Measurements from ENCODE around the gene PODN. TPM values are rescaled to one million over a fixed set of nuclear protein-coding genes. Genes with fewer than 3 reads are reported as not detected.

The PODN gene
- total and polyA plus RNA-seq, 2 of the 4 experiments (the other 2 are of a cell fraction), result 0.54 to 6.2 TPM

GRCh38 chr1:53093778-53094532 lies 31.9 kb downstream of the PODN start:
- Histone ChIP-seq H2BK5ac (ENCODE audit: low read depth, low read length, poor library complexity, severe bottlenecking) (no peak overlapping the region), H3K4me1 (ENCODE audit: control insufficient read depth, insufficient read depth, low read length) (peaks cover 10% of the 10 kb centered on the region), H3K9me1 (ENCODE audit: insufficient read depth, low read length) (peaks cover 18% of the 10 kb centered on the region), H3K9me3 (ENCODE audit: control insufficient read depth, insufficient read depth, low read length) (no peaks in the 10 kb centered on the region), H4K20me1 (ENCODE audit: insufficient read depth, low read length) (no peaks in the 10 kb centered on the region), H2BK120ac (ENCODE audit: low read depth, low read length) (no peak overlapping the region), H3K4ac (ENCODE audit: low read depth, low read length) (peak overlapping the region; percentile 23; the same call in 1 of the 2 replicates), H3K18ac (ENCODE audit: low read depth, low read length) (no peak overlapping the region), H2AFZ (replicated peaks; ENCODE audit: low read length, poor library complexity) (peak overlapping the region; percentile 41), H3K9ac (ENCODE audit: low read depth, low read length) (no peak overlapping the region), H3K27ac (ENCODE audit: insufficient read depth, low read length) (no peak overlapping the region), H3K4me3 (ENCODE audit: insufficient read depth, low read depth, low read length) (no peak overlapping the region), H4K5ac (ENCODE audit: low read depth, low read length) (no peak overlapping the region), H3K36me3 (ENCODE audit: control insufficient read depth, insufficient read depth, low read length) (no peaks in the 10 kb centered on the region), H4K91ac (ENCODE audit: insufficient read depth, low read depth, low read length) (peak overlapping the region; percentile 60; the same call in 1 of the 2 replicates), H2AK9ac (replicated peaks; ENCODE audit: low read depth, low read length, poor library complexity) (peak overlapping the region; percentile 75), H4K8ac (ENCODE audit: low read depth in 2 of 2, low read length in 2 of 2) (no peak overlapping the region), H3K56ac (ENCODE audit: extremely low read depth, insufficient read depth, low read length) (no peak overlapping the region), H3K14ac (replicated peaks; ENCODE audit: low read depth, low read length) (no peak overlapping the region), H2BK15ac (ENCODE audit: low read depth, low read length) (peak overlapping the region; percentile 35; the same call in 2 of the 3 replicates), H3K4me2 (ENCODE audit: low read depth, low read length) (no peak overlapping the region), H2BK20ac (ENCODE audit: low read depth, low read length) (0 out of 2 replicates have a peak overlapping the region, but pooled peaks have one; percentile 48), H3K79me1 (ENCODE audit: low read depth in 1 of 2, low read length in 2 of 2) (no peaks in the 10 kb centered on the region), H3K23ac (ENCODE audit: low read depth, low read length) (0 out of 2 replicates have a peak overlapping the region, but pooled peaks have one; percentile 12), H3K27me3 (ENCODE audit: control insufficient read depth, insufficient read depth, low read length) (no peaks in the 10 kb centered on the region), H2AK5ac (ENCODE audit: low read depth, low read length) (peak overlapping the region; percentile 67)
- 93% methylated on average over 6 of the region's 20 CpGs; no CpG with 5 or more reads in 1 of the 2 experiments for WGBS, 2 experiments (ENCODE audit: extremely low coverage in 2 of 2, insufficient read length in 1 of 2)
- no peak for TF ChIP-seq RFX5 (IDR thresholded peaks at IDR 0.05; ENCODE audit: low read depth, low read length)
- in situ Hi-C loops (cut with MboI; ENCODE audit: low sequenced_read_pairs) (no loop called here), intact Hi-C loops (cut with micrococcal nuclease) (no loop called here), dilution Hi-C loops (cut with HindIII; ENCODE audit: low sequenced_read_pairs, unreplicated experiment) (no loop called here)
- DNase-seq, result no peak
- ChIA-PET CTCF (no interaction called here), POLR2A (ENCODE audit: unreplicated experiment) (no interaction called here)
- no TSS peak for BruUV-seq (replicated peaks)
- ATAC-seq (ENCODE audit: low read depth), result no peak
